HG02981 (cell line): ENCODE data around the gene ACCSL.
A peak's percentile ranks its signal among the peaks of the same experiment; 100 is the strongest.

Experiments used
- ATAC-seq: cut with Tn5 transposase; IDR thresholded peaks from one replicate; pipeline ENCODE4 v1.9.1; 2021; ENCODE audit warnings: mild to moderate bottlenecking, moderate library complexity; ENCODE audit not compliant: unreplicated experiment

The ACCSL gene

GRCh38 chr11:44094260-44094868, 46.6 kb downstream of the ACCSL start:
- no peak for ATAC-seq

- ATAC-seq, result peak; percentile 89
Observed at GRCh38 chr11:44095506-44096359, 48.0 kb downstream of the ACCSL start, which contains the start of gene EXT2. Gene EXT2, plus strand, starts transcription at chr11:44095678. Its CDS starts 12,035 bp downstream, at chr11:44107713.

DNA sequence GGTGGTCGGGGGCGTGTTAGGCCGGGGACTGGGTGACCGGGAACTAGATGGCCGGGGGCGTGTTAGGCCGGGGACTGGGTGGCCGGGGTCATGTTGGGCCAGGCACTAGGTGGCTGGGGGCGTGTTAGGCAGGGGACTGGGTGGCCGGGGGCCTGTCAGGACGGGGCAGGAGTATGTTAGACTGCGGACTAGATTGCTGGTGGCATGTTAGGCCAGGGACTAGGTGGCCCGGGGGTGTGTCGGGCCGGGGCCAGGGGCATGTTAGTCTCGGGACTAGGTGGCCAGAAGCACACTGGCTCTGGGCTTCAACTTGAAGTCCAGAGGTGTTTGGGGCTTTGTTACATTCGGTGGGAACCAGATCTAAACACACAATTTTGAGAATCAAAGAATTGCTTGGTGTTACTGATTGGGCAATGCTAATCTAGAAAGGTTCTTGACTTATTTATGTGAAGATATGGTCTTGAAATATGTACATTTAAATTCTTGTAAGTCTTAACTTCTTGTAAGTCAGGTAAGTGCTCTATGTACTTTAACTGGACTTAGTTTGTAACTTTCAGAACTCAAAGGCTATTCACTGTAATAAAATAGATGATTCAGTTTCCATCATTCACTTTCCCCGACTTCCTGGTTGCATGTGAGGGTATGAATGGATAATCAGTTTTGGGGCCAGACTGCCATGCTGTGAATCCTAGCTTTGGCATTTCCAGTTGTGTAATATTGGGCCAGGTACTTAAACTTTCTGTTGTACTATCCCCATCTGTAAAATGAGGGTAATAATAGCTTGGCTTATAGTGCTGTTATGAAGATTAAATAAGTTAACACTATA, 48.8 kb downstream of the ACCSL start:
- no peak for ATAC-seq

DNA sequence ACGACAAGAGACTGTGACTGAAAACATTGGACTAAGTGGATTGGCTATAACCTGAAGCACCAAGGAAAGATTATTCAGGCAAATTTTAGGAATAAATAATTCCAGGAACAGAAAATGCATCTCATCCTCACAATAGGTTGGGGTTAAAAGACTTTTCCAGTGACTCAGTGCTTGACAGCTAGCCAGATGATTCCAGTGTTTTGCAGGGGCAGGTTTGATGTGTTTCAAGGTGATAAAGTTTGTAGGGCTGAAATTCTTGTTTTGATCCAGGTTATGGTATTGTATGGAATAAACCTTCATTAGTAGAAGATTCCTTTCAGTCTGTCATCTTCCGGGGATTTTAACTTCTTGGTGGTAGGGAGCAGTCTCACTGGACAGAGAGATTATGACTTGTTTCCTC, 50.0 kb downstream of the ACCSL start:
- no peak for ATAC-seq

DNA sequence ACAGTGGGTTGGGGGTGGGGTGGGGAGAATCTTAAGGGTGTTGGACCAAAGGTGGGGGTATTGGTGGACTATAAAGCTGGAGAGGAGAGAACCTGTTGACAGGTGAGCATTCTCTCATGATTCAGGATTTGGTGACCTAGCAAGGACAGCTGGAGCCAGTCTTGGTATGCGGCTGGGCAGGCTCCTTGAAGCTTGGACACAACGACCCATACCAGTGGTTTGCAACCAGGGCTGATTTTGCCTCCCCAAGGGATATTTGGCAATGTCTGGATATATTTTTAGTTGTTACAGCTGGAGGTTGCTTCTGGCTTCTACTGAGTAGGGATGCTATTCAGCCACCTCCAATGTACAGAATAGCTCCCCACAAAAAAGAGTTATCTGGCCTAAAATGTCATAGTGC, 53.3 kb downstream of the ACCSL start:
- ATAC-seq, result no peak

GRCh38 chr11:44104481-44105294, 56.9 kb downstream of the ACCSL start:
- no peak for ATAC-seq

DNA sequence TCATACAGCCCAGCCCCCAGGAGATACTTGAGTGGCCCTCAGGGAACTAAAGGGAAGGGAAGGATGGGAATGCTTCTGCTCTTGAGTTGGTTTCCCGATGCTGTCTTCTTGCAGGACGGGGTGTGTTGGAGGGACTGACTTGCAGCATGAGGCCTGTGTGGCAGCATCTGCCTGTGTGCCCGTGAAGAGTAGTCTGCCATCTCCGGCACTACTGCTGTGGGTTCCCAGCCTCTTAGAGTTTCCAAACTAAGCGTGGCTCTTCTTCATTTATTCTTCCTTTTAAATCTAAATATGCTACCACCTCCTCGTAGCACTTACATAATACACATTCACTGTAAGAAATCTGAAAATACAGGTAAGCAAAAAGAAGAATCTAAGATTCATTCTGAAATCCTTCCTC, 60.5 kb downstream of the ACCSL start:
- ATAC-seq, result no peak
